ENCODE data around the gene DENR.
"Not testable (repeated sequence)": the region's sequence is repeated elsewhere in the genome, so short reads cannot be mapped to it uniquely, and the experiment has no call there.

The DENR gene

DNA sequence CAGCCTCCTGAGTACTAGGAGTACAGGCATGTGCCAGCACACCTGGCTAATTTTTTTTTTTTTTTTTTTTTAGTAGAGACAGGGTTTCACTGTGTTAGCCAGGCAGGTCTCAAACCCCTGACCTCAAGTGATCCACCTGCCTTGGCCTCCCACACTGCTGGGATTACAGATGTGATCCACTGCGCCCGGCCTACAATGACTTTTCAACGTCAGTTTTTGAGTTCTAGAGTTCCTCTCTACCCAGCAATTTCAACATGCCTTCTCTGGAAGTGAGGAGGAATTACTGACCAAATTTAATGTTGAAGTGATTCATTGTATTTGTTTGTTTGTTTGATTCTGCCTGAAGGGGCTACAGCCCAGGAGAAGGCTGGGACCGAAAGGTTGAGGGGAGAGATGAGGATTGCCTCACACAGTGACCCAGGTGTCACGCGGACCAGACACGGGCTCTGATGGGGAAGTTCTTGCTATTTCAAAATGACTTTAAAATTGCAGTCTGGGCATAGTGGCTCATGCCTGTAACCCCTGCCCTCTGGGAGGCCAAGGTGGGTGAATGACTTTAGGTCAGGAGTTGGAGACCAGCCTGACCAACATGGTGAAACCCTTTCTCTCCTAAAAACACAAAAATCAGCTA is 8.6 kb upstream of the DENR start:
- no peak for DNase-seq

DNA sequence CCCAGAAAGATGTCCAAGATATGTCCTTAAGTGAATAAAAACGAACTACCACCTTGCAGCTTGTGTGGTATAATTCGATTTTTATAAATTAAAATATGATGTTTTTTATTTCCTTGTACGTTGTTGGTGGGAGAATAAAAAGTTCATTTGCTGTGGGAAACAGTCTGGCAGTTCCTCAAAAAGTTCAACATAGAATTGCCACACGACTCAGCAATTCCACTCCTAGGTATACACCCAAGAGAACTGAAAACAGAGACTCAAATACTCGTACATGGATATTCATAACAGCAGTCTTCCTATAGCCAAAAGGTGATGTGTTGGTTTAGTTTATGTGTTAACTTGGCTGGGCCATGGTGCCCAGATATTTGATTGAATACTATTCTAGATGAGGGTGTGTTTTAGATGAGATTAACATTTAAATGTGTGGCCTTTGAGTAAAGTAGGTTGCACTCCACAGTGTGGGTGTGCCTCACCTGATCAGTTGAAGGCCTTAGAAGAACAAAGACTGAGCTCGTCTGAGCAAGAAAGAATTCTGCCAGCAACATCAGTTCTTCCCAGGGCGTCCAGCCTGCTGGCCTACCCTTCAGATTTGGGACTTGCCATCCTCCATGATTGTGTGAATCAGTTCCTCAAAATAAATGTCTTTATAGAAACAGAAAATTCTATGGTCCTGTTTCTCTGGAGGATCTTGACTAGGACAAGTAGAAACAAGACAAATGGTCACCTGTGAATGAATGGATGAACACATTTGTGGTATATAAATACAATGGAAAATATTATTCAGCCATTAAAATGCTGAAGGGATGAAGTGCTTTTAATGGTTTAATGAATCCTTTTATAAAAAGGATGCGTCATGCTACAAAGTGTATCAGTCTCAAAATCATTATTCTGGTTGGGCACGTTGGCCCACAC is 5.1 kb upstream of the DENR start:
- DNase-seq, result no peak

DNA sequence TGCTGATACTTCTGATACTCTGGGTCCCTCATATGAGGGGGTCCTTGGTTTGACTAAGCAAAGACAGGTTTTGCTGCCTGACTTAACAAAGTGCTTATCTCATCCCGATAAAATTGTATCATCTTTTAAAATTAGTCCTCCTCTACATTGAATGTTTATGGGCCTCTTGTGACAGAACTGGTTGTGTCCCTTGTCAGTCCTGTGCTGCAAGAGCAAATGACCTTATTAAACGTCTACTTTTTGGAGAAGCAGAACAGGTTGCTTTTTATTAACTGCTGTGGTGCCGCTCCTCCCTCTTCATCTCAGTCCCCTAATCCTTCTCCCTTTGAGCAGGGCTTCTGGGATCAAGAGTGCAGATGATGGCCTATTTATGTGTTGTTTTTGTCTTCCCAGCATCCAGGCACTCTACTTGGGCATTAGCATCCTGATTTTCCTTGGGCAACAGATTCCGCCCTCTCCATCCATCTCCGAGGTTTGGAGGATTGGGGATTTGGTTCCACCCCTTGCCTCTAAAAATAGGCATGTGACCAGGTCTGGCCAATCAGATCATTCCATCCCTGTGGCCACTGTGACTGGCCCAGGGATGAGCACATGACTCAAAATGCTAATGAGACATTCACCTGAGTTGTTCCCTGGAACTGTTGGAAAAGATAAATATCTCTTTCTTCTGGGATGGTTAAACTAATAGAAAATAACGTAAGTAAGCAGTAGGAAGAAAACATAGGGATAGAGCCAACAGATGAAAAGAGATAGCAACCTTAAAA is 2.9 kb upstream of the DENR start:
- no peak for DNase-seq

DNA sequence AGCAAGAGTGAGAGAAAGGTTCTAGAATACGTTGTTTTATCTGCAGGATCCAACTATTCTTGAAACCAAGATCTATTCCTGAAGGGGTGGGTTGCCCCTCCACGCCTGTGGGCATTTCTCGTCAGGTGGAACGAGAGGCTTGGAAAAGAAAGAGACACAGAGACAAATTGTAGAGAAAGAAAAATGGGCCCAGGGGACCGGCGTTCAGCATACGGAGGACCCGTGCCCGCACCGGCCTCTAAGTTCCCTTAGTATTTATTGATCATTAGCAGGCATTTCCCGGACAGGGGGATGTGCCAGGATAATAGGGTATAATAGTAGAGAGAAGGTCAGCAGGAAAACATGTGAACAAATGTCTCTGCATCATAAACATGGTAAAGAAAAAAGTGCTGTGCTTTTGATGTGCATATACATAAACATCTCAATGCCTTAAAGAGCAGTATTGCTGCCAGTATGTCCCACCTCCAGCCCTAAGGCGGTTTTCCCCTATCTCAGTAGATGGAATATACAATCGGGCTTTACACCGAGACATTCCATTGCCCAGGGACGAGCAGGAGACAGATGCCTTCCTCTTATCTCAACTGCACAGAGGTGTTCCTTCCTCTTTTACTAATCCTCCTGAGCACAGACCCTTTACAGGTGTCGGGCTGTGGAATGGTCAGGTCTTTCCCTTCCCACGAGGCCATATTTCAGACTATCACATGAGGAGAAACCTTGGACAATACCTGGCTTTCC is 1.7 kb upstream of the DENR start:
- not testable (repeated sequence) for DNase-seq

DNA sequence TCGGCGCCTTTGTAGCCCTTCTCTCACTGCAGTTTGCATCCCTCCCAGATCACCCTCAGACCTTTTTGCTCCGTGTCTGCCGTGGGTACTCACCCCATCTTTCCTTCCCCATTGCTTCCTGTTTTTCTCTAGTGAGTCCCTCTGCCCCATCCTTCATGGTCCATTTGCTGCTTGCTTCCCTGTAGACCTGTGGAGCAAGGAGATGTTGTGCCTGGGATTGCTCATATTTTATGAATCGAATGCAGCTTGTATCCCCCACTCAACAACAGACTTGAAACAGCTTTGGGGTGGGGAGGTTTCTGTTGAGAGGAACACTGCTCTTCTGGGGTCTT is 661 bp downstream of the DENR start:
- DNase-seq, result no peak

DNA sequence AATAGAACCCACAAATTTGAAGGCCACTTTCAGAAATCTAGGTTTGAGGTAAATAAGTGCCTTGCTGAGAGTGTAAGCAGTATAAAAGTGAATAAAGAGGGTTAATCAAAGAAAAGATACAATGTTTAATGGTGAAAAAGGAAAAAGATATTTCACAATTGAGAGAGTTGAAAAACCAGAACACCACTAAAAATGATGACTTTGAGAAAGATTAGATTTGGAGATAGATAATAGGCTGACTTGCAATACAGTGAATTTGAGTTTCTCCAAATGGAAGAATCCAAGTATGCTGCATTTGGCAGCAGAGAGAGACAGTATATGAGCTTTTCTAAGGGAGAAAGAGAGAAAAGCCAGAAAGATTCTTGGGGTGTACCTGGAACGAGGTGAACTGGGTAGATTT is 2.2 kb downstream of the DENR start:
- no peak for DNase-seq

DNA sequence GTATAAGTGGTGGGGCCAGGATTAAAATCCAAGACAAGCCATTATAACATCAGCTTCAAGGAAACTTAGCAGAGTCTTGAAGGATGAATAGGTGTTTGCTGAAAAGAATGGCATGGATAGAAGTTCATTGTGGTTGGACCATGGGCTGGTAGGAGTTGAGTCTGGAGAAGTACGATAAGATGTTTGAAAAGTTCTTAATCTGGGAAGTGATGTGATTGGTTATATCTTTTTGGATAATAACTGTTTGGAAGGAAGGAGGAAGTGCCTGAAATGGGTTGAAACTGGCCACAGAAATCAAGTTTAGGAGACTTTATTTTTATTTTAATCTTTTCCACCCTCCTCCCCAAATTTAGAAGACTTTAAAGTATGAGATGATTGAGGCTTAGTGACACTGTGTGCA is 4.9 kb downstream of the DENR start:
- DNase-seq, result no peak

DNA sequence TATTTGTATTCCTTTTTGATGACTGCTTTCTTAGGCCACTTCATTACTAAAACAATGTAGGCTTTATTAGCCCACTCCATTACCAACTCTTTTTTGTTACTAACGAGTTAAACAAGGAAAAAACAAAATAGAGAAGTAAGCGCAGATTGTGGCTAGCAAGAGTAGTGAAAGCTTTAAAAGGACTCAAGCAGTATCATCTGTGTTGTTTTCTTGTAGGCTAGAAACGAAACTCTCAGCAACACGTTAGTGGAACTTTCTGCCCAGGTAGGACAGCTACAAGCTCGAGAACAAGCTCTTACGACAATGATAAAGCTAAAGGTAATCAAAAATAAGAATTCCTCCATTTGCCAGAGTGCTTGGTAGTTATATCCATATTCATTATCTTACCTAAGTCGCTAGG is 32.9 kb downstream of the DENR start:
- DNase-seq, result no peak

DNA sequence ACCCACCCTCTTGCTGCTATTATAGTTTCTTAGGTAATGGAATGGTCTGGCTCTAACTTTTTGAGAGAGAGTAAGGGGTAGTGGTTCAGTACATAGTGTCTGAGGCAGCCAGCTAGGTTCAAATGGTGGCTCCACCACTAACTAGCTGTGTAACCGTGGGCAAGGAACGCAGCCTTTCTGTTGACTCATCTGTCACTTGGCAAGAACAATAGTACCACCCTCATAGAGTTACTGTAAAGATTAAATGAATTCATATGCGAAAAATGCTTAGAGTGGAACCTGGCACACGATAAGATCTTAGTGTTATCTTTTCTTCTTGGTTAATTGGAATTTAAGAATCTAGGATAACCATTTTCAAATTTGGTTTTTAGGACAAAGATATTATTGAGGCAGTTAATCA is 35.8 kb downstream of the DENR start:
- DNase-seq, result no peak

DNA sequence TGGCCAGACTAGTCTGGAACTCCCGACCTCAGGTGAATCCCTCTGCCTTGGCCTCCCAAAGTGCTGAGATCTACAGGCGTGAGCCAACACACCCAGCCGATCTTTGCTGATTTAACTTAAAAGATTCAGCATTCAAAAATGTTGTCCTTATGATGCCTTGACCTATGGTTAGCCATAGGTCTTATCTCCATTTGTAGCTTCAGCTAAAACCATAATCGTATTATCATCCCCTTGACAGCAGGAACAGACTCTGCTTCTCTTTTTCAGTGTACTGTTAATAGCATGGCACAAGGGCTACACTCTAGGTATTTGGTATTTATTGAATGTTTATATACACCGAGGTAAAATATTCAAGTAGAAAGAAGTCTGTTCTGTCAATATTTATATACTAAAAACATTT is 37.0 kb downstream of the DENR start:
- no peak for DNase-seq

DNA sequence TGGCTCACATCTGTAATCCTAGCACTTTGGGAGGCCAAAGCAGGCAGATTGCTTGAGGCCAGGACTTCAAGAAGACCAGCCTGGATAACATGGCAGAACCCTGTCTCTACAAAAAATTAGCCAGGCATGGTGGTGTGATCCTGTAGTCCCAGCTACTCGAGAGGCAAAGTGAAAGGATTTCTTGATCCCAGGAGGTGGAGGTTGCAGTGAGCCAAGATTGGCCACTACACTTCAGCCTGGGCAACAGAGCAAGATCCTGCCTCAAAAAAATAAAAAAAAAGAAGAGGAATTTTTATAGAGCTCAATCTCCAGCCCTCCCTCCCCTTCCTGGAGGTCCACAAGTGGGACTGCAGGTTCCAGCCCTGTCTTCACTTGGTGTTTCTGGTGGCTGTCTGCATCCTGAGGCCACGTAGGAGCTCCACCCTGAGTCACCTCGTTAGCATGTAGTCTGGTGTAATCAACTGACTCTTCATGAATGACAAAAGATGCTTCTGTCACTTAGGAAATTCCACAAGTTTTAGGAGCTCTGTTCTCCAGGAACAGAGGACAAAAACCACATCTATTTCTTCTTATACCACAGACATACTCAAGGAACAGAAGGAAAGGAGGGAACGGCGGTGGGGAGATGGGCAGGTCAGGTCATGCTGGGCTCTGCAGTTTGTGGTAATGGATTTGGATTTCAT is 37.9 kb downstream of the DENR start:
- DNase-seq, result no peak

DNA sequence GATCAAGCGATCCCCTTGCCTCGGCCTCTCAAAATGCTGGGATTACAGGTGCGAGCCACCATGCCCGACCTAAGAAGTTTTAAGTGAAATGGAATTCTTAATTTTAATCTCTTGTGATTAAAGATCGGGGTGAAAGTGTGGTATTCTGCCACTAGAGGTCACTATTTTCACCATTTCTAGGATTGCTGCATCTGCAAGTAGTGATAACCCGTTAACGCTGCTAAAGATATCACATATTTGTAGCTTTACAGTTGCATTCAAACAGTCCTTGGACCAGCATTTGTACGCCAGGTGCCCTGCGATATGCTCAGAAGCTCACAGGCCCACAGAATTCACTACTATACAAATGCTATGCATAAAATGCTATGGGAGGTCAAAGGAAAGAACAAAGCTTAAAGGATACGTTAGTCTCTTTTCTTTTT is 41.1 kb downstream of the DENR start:
- no peak for DNase-seq

DNA sequence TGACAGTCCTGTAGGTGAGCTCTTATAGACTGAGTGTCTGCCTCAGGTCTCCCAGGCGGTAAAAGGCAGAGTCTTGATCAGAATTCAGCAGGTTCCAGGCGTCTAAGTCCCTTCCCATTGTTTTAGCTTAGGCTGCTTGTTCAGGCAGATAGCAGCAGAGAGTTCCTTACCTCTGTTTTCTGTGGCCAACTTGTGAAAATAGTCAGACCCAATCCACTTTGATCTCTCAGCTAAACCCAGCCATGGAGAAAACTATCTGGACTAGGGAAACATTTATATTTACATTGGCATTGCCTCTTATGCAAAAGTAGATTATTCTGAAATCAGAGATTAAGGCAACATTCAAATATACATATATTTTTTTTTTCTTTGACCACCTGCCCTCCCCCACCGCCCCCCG is 43.2 kb downstream of the DENR start:
- no peak for DNase-seq

DNA sequence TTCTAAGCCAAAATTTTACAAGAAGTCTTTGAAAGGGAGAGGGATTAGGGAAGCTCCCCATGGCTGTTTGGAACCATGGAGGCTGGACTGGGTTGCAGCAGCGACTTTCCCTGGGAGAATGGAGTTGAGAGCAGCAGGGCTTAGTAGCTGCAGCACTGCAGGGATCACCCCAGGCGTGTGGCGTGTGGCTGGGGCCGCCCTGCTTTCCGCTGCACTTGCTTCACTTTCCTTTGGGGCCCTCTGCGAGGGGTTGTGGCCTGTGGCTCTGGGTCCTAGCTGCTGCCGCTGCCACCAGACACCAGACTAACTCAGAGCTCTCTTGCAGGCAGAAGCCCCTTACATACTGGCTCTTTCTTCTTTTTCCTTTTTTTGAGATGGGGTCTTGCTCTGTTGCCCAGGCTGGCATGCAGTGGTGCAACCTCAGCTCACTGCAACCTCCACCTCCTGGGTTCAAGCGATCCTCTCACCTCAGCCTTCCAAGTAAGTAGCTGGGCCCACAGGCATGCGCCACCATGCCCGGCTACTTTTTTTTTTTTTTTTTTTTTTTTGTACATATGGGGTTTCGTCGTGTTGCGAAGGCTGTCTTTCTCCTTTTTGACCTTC is 47.1 kb downstream of the DENR start:
- no peak for DNase-seq

DNA sequence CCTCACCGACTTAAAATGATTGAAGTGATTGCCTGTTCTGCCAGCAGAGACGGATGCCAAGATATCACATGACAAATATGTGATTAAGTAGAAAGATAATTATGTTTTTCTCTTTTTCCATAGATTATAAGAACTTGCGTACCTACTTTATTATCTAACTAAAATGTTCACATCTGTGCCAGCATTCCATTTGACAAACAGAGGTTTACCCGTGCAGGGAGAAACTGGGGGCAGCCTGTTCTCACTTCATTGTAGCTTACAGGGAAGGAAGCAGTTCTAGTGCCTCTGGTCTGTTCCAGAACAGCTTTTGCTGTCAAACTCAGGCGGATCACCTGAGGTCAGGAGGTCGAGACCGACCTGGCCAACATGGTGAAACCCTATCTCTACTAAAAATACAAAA is 51.3 kb downstream of the DENR start:
- DNase-seq, result no peak

DNA sequence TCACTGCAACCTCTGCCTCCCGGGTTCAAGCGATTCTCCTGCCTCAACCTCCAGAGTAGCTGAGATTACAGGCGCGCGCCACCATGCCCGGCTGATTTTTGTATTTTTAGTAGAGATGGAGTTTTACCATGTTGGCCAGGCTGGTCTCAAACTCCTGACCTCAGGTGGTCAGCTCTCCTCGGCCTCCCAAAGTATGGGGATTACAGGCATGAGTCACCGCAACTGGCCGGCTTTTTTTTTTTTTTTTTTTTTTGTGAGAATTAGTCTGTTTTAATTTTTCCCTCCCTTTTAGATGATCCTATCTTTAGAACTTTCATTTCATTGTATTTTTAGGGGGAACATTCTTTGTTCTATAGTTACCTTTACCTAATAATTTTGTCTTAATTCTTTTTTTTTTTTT is 52.3 kb downstream of the DENR start:
- not testable (repeated sequence) for DNase-seq

DNA sequence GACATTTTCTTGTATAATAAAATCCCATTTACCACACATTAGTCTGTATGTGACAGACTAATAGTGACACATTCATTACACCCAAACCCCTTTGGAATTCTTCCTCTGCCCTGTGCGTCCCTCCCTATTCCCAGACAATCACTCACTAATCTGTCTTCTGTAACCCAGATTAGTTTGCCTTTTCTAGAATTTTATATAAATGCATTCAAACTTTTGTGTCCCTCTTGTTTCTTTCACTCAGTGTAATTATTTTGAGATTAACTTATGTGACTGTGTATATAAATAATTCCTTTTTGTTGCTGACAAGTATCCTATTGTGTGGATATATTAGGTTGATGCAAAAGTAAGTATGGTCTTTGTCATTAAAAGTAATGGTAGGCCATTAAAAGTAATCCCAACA is 55.0 kb downstream of the DENR start:
- DNase-seq, result no peak

DNA sequence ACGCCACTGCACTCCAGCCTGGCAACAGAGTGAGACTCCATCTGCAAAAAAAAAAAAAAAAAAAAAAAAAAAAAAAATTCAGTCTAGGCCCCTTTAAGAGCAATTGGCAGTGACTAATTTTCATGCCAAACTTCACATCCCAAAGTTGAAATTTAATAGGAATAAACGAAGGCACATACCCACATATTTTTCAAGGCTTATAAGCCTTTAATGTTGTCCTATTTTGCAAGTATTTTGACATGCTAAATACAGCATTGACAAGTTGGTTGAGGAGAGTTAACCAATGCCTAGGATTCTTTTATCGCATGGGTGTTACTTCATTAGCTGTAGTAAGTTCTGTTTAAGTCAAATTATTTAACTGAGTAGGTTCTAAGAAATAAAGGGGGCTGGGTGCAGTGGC is 59.2 kb downstream of the DENR start:
- DNase-seq, result no peak

DNA sequence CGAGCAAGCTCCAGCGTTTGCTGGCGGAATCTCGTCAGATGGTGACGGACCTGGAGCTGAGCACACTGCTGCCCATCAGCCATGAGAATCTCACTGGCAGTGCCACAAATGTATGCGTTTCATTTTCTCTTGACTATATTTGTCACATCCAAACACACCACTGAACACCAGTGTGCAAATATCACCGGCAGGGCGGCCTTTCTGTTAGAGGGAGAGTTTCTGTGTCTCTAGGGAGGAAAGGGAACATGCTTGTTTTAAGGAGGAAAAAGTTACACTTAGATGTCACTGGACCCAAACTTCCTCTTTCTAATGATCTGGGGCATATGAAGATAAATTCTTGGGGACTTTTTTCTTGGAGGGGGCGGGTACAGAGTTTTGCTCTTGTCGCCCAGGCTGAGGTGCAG is 60.7 kb downstream of the DENR start:
- DNase-seq, result no peak

DNA sequence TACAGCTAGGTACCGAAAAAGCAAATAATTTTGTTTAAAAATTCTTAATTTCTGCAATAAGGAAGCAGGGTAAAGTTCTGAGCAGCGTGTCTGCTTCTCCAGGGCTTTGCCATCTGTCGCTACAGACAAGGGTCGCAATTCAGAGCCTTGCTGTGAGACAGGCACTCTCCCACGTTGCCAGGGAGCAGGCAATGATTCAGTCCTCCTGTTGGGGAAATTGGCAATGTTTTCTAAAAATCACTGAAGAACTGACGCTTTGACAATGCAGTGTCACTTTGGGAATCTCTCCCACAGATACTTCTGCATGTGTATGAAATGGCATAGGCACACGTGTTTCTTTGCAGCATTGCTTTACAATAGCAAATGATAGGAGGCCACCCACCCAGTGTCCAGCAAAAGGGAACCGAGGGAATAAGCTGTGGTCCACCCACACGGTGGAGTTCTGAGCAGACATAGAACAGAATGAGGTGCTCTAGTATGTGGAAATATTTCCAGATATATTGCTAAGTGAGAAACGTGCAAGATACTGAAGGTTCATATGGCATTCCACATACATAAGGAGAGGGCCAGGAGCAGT is 66.7 kb downstream of the DENR start:
- DNase-seq, result no peak

DNA sequence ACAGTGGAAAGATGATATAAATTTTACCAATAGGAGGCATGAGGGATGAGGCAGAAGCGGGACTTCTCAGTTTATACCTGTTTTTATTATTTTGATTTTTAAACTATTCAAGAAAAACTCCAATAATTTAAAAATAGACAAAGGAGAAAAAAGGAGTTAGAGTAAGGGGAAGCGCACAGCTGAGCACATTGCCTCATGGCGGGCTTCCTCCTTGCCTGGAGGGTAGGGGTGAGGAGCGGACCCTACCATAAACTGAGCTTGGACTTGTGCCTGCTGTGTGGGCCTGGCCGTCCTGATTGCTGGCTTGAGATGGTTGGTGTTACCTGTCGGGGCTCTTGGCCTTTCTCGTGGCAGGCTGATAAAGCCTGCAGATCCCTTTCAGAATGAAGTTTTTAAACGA is 67.5 kb downstream of the DENR start:
- DNase-seq, result no peak

All from stimulated activated CD4-positive, alpha-beta T cell treated with anti-CD3 and anti-CD28 coated beads, Interleukin-2, amount 100 ng/mL, for 48 hours (primary cell).